Right renal cortex interstitium (tissue), 3 donors: ENCODE results near the gene NUDT8. TPM values are rescaled to one million over a fixed set of nuclear protein-coding genes. Genes with fewer than 3 reads are reported as not detected.
A peak's percentile ranks its signal among the peaks of the same experiment; 100 is the strongest.
"Not testable (repeated sequence)": the region's sequence is repeated elsewhere in the genome, so short reads cannot be mapped to it uniquely, and the experiment has no call there.

Experiments used
- DNase-seq, 3 donors: peaks; one replicate each; pipeline ENCODE4 v3.0.0-alpha.2; 2013; ENCODE audit warnings: low read depth in 3 of 3, low spot score in 2 of 3
- polyA plus RNA-seq, 3 donors: library from polyadenylated mRNA; unstranded; fragments of 120-200 nt; gene quantifications; one replicate each; pipeline ENCODE4 v1.2.1, GENCODE V29; 2013; ENCODE audit not compliant: insufficient read length in 3 of 3

NUDT8 gene
- polyA plus RNA-seq, 3 donors = 3.3 to 5.3 (median 3.4) TPM

GRCh38 chr11:67613960-67614715 is 15.6 kb downstream of the NUDT8 start:
- DNase-seq = peak in 1 of 3 donors; percentile 40

DNA sequence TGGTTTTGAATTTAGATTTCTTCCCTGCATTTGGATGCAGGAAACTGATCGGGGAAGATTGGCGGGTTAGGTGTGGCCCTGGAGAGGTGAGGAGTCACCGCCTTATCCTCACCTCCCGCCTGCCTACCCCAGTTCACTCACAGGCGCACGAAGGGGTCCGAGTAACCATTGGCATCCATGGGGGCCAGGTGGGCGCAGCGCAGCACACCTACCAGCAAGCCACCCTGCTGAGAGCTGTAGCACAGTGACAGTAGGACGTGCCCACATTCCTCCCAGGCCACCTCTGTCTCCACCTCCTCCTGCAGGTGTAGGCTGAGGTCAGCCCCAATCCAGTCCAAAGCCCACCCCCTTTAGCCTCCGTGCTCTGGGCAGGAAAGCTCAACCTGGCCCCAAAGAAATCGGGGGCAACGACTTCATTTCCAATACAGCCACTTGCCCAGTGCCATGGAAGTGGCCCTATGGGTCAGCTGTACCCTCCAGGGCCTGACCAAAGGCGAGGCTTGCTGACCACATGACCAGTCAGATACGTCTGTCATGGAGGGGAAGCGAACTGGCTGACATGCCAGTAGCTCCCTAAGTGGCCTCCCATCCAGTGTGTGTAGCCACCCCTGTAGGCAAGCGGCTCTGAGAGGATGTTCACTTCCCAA is 16.3 kb downstream of the NUDT8 start:
- no peak for DNase-seq

DNA sequence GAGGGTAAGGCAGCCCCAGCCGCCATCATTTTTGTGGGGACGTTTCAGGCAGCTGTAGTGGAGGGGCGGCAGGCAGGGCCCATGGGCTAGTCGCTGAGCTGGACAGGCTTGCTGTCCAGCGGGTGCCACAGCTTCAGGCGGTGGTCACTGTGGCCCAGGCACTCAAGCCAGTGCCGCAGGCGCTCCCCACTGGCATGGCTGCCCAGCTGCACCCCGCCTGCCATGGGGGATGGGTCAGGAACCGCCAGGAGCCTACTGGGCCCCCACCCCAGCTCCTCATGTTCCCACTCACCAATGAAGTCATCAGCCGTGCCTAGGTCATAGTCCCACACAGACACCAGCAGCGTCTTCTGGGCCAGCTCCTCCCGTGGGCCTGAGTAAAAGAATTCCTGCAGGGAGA is 17.0 kb downstream of the NUDT8 start:
- DNase-seq = no peak

GRCh38 chr11:67611704-67612587 is 17.8 kb downstream of the NUDT8 start:
- DNase-seq = no peak

- DNase-seq = no peak
Measured at GRCh38 chr11:67611165-67611564, 18.6 kb downstream of the NUDT8 start.

DNA sequence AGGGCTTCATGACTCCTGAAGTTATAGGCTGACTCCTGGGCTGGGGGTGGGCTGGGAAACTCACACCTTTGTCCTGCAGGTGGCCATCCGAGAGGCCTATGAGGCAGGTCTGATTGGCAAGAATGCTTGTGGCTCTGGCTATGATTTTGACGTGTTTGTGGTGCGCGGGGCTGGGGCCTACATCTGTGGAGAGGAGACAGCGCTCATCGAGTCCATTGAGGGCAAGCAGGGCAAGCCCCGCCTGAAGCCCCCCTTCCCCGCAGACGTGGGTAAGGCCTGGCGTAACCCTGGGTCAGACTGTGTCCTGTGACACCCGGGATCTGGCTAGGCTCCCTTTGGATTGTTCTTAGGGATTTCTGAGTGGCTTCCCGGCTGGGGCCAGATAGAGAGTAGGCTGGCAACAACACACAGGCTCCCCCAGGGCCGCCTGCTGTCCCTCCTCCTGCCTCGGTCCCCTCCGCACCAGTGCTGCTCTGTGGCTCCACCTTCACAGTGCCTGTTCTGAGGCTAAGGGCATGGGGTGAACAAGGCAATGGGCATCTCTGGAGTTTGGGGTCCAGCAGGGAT is 19.4 kb downstream of the NUDT8 start:
- DNase-seq = no peak

- DNase-seq = no peak
Measured at GRCh38 chr11:67609316-67609715, 20.4 kb downstream of the NUDT8 start.

- no peak for DNase-seq
Measured at GRCh38 chr11:67608486-67608885, 21.3 kb downstream of the NUDT8 start.

GRCh38 chr11:67607507-67607906 is 22.2 kb downstream of the NUDT8 start:
- DNase-seq = no peak

- DNase-seq = peak; percentile 84 to 95 (median 88)
Measured at GRCh38 chr11:67606492-67607295, 23.0 kb downstream of the NUDT8 start, which contains the start of gene NDUFV1. Gene NDUFV1, plus strand, starts transcription at chr11:67606936. Its CDS starts 69 bp downstream, at chr11:67607005.

DNA sequence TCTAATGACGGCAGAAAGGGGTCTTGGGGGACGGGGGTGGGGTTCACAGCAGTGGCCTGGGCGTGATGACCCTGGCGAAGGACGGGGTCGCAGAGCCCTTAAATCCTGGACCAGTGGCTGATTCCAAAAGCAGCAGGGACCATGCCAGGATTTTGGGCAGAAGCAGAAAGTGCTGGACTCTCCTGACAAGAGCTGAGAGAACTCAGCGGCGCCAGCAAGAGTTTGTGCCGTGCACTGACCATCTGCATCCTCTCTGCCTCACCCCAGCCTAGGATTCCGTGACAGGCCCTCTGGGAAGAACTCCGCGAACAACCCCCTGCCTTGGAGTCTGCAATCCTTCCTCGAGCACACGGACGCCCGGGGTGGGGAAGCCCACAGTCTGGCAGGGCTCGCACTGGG is 23.6 kb downstream of the NUDT8 start:
- DNase-seq = no peak

- no peak for DNase-seq
Measured at GRCh38 chr11:67605231-67606011, 24.3 kb downstream of the NUDT8 start.

- DNase-seq = no peak
Measured at GRCh38 chr11:67604815-67605214, 24.9 kb downstream of the NUDT8 start.

DNA sequence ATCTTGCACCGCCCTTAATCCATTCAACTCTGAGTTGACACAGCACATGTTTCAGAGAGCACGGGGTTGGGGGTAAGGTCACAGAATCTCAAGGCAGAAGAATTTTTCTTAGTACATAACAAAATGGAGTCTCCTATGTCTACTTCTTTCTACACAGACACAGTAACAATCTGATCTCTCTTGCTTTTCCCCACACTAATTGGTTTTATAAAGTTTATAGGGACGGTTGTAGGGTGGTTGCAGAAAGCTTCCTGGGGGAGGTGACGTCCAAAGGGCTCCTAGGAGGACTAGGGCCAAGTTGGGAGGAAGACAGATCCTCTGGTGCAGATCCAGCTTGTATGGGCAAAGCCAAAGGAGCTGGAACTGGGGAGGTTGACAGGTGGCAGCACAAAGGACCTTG is 25.6 kb downstream of the NUDT8 start:
- not testable (repeated sequence) for DNase-seq

DNA sequence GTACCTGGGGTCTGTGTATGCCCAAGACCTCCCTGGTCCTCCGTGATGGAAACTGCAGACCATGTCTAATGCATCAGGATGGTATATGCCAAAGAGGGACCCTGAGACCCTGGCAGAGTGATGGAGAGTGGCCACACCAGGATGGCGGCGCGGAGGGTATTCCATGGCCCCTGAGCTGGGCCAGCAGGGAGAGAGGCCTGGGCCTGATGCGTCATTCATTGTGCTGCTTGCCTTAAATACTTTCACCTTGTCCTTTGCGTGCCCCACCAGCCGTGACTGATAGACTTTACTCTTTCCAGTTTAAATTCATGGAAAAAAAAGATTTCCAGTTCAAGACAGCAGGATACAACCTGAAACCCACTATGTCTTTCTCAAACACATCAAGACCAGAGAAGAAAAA is 28.6 kb downstream of the NUDT8 start:
- no peak for DNase-seq

- DNase-seq = no peak
Measured at GRCh38 chr11:67600324-67601029, 29.3 kb downstream of the NUDT8 start.

DNA sequence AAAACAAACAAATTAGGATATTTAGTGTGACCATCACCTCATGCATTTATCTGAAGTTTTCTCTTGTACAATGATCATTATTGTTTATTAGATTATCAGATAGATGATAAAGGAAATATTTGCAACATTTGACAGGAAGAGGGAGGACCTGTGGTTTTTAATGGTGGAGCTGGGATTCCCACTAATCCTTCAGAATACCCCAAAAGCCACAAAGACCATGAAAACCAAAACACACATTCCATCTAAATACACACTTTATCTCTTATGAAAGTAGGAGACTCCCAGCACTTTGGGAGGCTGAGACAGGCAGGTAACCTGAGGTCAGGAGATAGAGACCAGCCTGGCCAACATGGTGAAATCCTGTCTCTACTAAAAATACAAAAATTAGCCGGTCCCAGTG is 30.6 kb downstream of the NUDT8 start:
- no peak for DNase-seq

GRCh38 chr11:67597963-67598362 is 31.8 kb downstream of the NUDT8 start:
- DNase-seq = not testable (repeated sequence)

GRCh38 chr11:67597458-67597857 is 32.3 kb downstream of the NUDT8 start:
- DNase-seq = not testable (repeated sequence)
